ENCODE results near the gene GPR37.

DNA sequence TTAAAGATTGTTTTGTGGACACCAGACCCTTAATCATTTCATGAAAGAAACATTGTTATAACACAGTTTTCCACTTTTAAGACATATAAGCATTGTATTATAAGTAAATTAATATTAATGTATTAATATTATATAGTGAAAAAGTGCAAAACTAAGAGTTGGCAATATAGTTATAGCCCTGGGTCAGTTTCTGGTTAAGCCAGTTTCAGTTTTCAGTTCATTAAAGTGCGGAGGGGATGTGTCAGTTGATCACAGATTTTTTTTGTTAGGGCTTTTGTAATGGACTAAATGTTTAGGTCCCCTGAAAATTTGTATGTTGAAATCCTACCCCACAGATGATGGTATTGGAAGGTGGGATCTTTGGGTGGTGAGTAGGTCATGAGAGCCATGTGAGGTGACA lies 45.7 kb upstream of the GPR37 start:
- TF ChIP-seq ZNF8 (CRISPR knock-in tag; IDR thresholded peaks at IDR 0.05), result no peak
- no peak for TF ChIP-seq ZNF70 (CRISPR knock-in tag; IDR thresholded peaks at IDR 0.05)
- no peak for TF ChIP-seq ZFP30 (CRISPR knock-in tag; IDR thresholded peaks at IDR 0.05)
- no peak for TF ChIP-seq RARB (CRISPR knock-in tag; IDR thresholded peaks at IDR 0.05)
- TF ChIP-seq, protein P1, sequence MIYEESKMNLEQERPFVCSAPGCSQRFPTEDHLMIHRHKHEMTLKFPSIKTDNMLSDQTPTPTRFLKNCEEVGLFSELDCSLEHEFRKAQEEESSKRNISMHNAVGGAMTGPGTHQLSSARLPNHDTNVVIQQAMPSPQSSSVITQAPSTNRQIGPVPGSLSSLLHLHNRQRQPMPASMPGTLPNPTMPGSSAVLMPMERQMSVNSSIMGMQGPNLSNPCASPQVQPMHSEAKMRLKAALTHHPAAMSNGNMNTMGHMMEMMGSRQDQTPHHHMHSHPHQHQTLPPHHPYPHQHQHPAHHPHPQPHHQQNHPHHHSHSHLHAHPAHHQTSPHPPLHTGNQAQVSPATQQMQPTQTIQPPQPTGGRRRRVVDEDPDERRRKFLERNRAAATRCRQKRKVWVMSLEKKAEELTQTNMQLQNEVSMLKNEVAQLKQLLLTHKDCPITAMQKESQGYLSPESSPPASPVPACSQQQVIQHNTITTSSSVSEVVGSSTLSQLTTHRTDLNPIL (CRISPR knock-in tag; IDR thresholded peaks at IDR 0.05; ENCODE audit: low read depth), result no peak
- no peak for TF ChIP-seq ARNTL (CRISPR knock-in tag; IDR thresholded peaks at IDR 0.05; ENCODE audit: borderline replicate concordance, low read depth)
